Measurements from ENCODE around the gene DOCK4. TPM values are rescaled to one million over a fixed set of nuclear protein-coding genes. Genes with fewer than 3 reads are reported as not detected.

The DOCK4 gene
- total and polyA plus RNA-seq, 2 of the 8 experiments (the other 6 are each of a cell fraction or from before 2014, with no cell fraction given), result 5.1 to 23.6 TPM

- no peak overlapping the region for H2BK12ac ChIP-seq (ENCODE audit: low read depth, low read length)
- H2BK20ac ChIP-seq (ENCODE audit: low read length), result no peak overlapping the region
- H2BK15ac ChIP-seq (ENCODE audit: low read length), result no peak overlapping the region
- FAIRE-seq (no peak), DNase-seq (ENCODE audit: low read depth in 1 of 2, low spot score in 2 of 2) (no peak)
- no peaks in the 10 kb centered on the region for H3K27me3 ChIP-seq (replicated peaks in 1 of 4; ENCODE audit: control insufficient read depth in 3 of 4, extremely low read depth in 1 of 4, insufficient read depth in 3 of 4, low read length in 3 of 4)
- H3K36me3 ChIP-seq (ENCODE audit: control insufficient read depth in 2 of 4, insufficient read depth in 4 of 4, low read length in 3 of 4), result peaks cover 0 to 2% (median 0%) of the 10 kb centered on the region in 4 experiments; a peak in 1 of 8 replicates
- H3K4me2 ChIP-seq (ENCODE audit: insufficient read depth in 1 of 2, low read depth in 2 of 2, low read length in 2 of 2), result no peak overlapping the region
- no peak overlapping the region for H3K27ac ChIP-seq (ENCODE audit: low read depth, low read length)
- H4K20me1 ChIP-seq (replicated peaks in 1 of 2; ENCODE audit: control insufficient read depth in 1 of 2, insufficient read depth in 2 of 2, low read length in 2 of 2), result no peaks in the 10 kb centered on the region
- no peak overlapping the region for H4K5ac ChIP-seq (ENCODE audit: insufficient read length, low read depth, low read length)
- no peak overlapping the region for H4K91ac ChIP-seq (replicated peaks; ENCODE audit: insufficient read length, low read length)
- H3K4ac ChIP-seq (replicated peaks; ENCODE audit: insufficient read length, low read depth, low read length), result no peak overlapping the region
- WGBS, 2 experiments (ENCODE audit: extremely low coverage in 1 of 2, insufficient coverage in 1 of 2, insufficient read length in 1 of 2, insufficient replicate concordance in 2 of 2, low coverage in 1 of 2, low lambda C conversion rate in 2 of 2, missing lambda C conversion rate in 1 of 2), result 98% methylated on average over 2 of the region's 2 CpGs; no CpG with 5 or more reads in 1 of the 2 experiments
- H3K56ac ChIP-seq (replicated peaks; ENCODE audit: insufficient read length, low read depth, low read length), result no peak overlapping the region
- no peak overlapping the region for H2BK120ac ChIP-seq (replicated peaks; ENCODE audit: low read depth, low read length)
- CTCF ChIA-PET (ENCODE audit: partially characterized antibody), result interaction anchor here (0.6 to 1.3 kb wide), 3 partner anchors 14 to 104 kb away, joined by 3 to 7 read pairs (median 3); no protein-coding TSS in a partner anchor
- H3K79me1 ChIP-seq (ENCODE audit: low read depth, low read length), result no peaks in the 10 kb centered on the region
- H3K14ac ChIP-seq (ENCODE audit: insufficient read length), result no peak overlapping the region
- H3K79me2 ChIP-seq (ENCODE audit: control insufficient read depth in 1 of 2, insufficient read depth in 2 of 2, low read length in 2 of 2), result no peaks in the 10 kb centered on the region
- no peak overlapping the region for H2AK5ac ChIP-seq (ENCODE audit: low read depth, low read length)
- no peak overlapping the region for H3K9ac ChIP-seq (replicated peaks in 1 of 4; ENCODE audit: extremely low read depth in 1 of 4, low read depth in 3 of 4, low read length in 3 of 4)
- no peaks in the 10 kb centered on the region for H3K9me3 ChIP-seq (ENCODE audit: insufficient read depth in 2 of 2, low read depth in 1 of 2, low read length in 1 of 2)
- no peaks in the 10 kb centered on the region for H3K4me1 ChIP-seq (replicated peaks in 1 of 4; ENCODE audit: control insufficient read depth in 3 of 4, insufficient read depth in 4 of 4, low read length in 3 of 4)
- H2AFZ ChIP-seq (ENCODE audit: low read length), result no peak overlapping the region
- H3K4me3 ChIP-seq (ENCODE audit: extremely low read depth in 1 of 4, insufficient read depth in 2 of 4, low read depth in 3 of 4, low read length in 4 of 4), result no peak overlapping the region
- H4K8ac ChIP-seq (ENCODE audit: extremely low read depth, insufficient read depth, low read length), result no peak overlapping the region
- no peak overlapping the region for H2BK5ac ChIP-seq (ENCODE audit: low read depth, low read length)
- H3K23ac ChIP-seq (ENCODE audit: insufficient read length), result no peak overlapping the region
- no peaks in the 10 kb centered on the region for H3K23me2 ChIP-seq (ENCODE audit: low read depth, low read length)
- POLR2A ChIA-PET (ENCODE audit: partially characterized antibody), result interaction anchor here (1.2 kb wide), 1 partner anchor 701 kb away, joined by 6 read pairs; the partner anchor contains the start of gene IFRD1
- H3K18ac ChIP-seq (ENCODE audit: extremely low read depth, low read length), result no peak overlapping the region
- no peak for TF ChIP-seq TEAD4 (IDR thresholded peaks at IDR 0.05; ENCODE audit: low read depth, low read length)
- TF ChIP-seq CTCF (IDR thresholded peaks at IDR 0.05; ENCODE audit: control extremely low read depth in 1 of 3, insufficient read depth in 1 of 3, low read depth in 1 of 3, low read length in 3 of 3), result no peak
- TF ChIP-seq E2F6 (IDR thresholded peaks at IDR 0.05), result no peak
- no peak for TF ChIP-seq RAD21 (IDR thresholded peaks at IDR 0.05 in 1 of 2, conservative IDR thresholded peaks at IDR 0.05 in 1 of 2; ENCODE audit: low read depth in 2 of 2, low read length in 2 of 2)
- TF ChIP-seq CBX5 (IDR thresholded peaks at IDR 0.05; ENCODE audit: low read depth, low read length), result no peak
- no peak for TF ChIP-seq FOSL1 (IDR thresholded peaks at IDR 0.05; ENCODE audit: insufficient read depth, low read depth, low read length)
- TF ChIP-seq KDM5A (IDR thresholded peaks at IDR 0.05; ENCODE audit: low read length), result no peak
- no peak for TF ChIP-seq MAFK (IDR thresholded peaks at IDR 0.05; ENCODE audit: low read depth, low read length)
- TF ChIP-seq POLR2A (IDR thresholded peaks at IDR 0.05; ENCODE audit: control extremely low read depth in 1 of 2, low read depth in 2 of 2, low read length in 2 of 2), result no peak
Observed at GRCh38 chr7:111749625-111750024, 456.6 kb downstream of the DOCK4 start.

Data from H1 (cell line).